Neural cell (in vitro differentiated cells): ENCODE data around the gene SLC4A9. TPM values are rescaled to one million over a fixed set of nuclear protein-coding genes. Genes with fewer than 3 reads are reported as not detected.

ENCODE experiments used
- H2AFZ ChIP-seq: fragments of 200-600, 300-800 bp; sonication (generic), shearing (Covaris generic); 2 replicates; pipeline ENCODE4 v1.6.0; 2014; ENCODE audit warnings: low read depth, mild to moderate bottlenecking, antibody characterized with exemption, low read length, moderate library complexity
- H3F3A ChIP-seq: fragments of 200-600 bp; shearing (Covaris generic); 2 replicates; pipeline ENCODE4 v1.6.1; 2016; ENCODE audit warnings: mild to moderate bottlenecking, moderate library complexity, mixed read lengths, antibody characterized with exemption, low read length; ENCODE audit not compliant: insufficient read depth, poor library complexity, severe bottlenecking
- H3K27ac ChIP-seq: fragments of 200-600, 300-800 bp; sonication (generic), shearing (Covaris generic); 2 replicates; pipeline ENCODE4 v1.5.1; 2014; ENCODE audit warnings: mild to moderate bottlenecking, low read length, moderate library complexity
- H3K27me3 ChIP-seq: fragments of 300-800, 200-600 bp; sonication (generic), shearing (Covaris generic); 2 replicates; pipeline ENCODE4 v1.6.0; 2014; ENCODE audit warnings: mild to moderate bottlenecking, low read depth, low read length, moderate library complexity; ENCODE audit not compliant: insufficient read depth
- H3K36me3 ChIP-seq: fragments of 300-800, 200-600 bp; sonication (generic), shearing (Covaris generic); 2 replicates; pipeline ENCODE4 v1.5.1; 2014; ENCODE audit warnings: mild to moderate bottlenecking, antibody characterized with exemption, low read length, moderate library complexity; ENCODE audit not compliant: insufficient read depth
- H3K4me2 ChIP-seq: fragments of 300-800, 200-600 bp; sonication (generic), shearing (Covaris generic); 2 replicates; pipeline ENCODE4 v1.6.0; 2014; ENCODE audit warnings: mild to moderate bottlenecking, low read length
- H3K4me3 ChIP-seq: fragments of 300-800, 200-600 bp; sonication (generic), shearing (Covaris generic); 2 replicates; pipeline ENCODE4 v1.5.1; 2014; ENCODE audit warnings: mild to moderate bottlenecking, low read length, moderate library complexity
- H3K79me2 ChIP-seq: fragments of 200-600 bp; shearing (Covaris generic); replicated peaks from 2 replicates; pipeline ENCODE4 v1.6.0; 2014; ENCODE audit warnings: mild to moderate bottlenecking, low read length, moderate library complexity; ENCODE audit not compliant: insufficient read depth
- H3K9ac ChIP-seq: fragments of 300-800, 200-600 bp; sonication (generic), shearing (Covaris generic); 2 replicates; pipeline ENCODE4 v1.6.1; 2016; ENCODE audit warnings: mild to moderate bottlenecking, low read length, mixed read lengths
- H3K9me2 ChIP-seq: fragments of 200-600 bp; shearing (Covaris generic); 2 replicates; pipeline ENCODE4 v1.6.1; 2016; ENCODE audit warnings: mild to moderate bottlenecking, low read length, mixed read lengths; ENCODE audit not compliant: insufficient read depth
- H3K9me3 ChIP-seq: fragments of 200-600, 300-800 bp; sonication (generic), shearing (Covaris generic); 2 replicates; pipeline ENCODE4 v1.6.1; 2016; ENCODE audit warnings: mild to moderate bottlenecking, mixed run types, low read length, moderate library complexity, mixed read lengths
- H4K20me1 ChIP-seq: fragments of 200-600 bp; shearing (Covaris generic); 2 replicates; pipeline ENCODE4 v1.6.1; 2016; ENCODE audit warnings: mild to moderate bottlenecking, mixed run types; ENCODE audit not compliant: insufficient read depth
- EP300 ChIP-seq: fragments of 450-650 bp; conservative IDR thresholded peaks from 2 replicates; pipeline ENCODE4 v1.6.1; 2014; ENCODE audit warnings: antibody characterized with exemption, mild to moderate bottlenecking, moderate library complexity; ENCODE audit not compliant: poor library complexity, severe bottlenecking
- EZH2 ChIP-seq: fragments of 200-600, 300-800 bp; shearing (Covaris generic), sonication (generic); IDR thresholded peaks from 2 replicates; pipeline ENCODE4 v1.6.1; 2014; ENCODE audit warnings: antibody characterized with exemption, low read length, borderline replicate concordance, mild to moderate bottlenecking; ENCODE audit not compliant: insufficient read depth, poor library complexity, severe bottlenecking
- MXI1 ChIP-seq: fragments of 450-650 bp; conservative IDR thresholded peaks from 2 replicates; pipeline ENCODE4 v1.6.1; 2014; ENCODE audit warnings: antibody characterized with exemption, mild to moderate bottlenecking; ENCODE audit not compliant: poor library complexity, severe bottlenecking
- POLR2AphosphoS5 ChIP-seq: IDR thresholded peaks from 2 replicates; pipeline ENCODE4 v1.6.1; 2012
- RAD21 ChIP-seq: fragments of 450-650 bp; conservative IDR thresholded peaks from 2 replicates; pipeline ENCODE4 v1.6.1; 2014; ENCODE audit warnings: antibody characterized with exemption, mild to moderate bottlenecking, moderate library complexity
- SMC3 ChIP-seq: fragments of 450-650 bp; conservative IDR thresholded peaks from 2 replicates; pipeline ENCODE4 v1.6.1; 2014; ENCODE audit warnings: antibody characterized with exemption, mild to moderate bottlenecking, moderate library complexity; ENCODE audit not compliant: poor library complexity
- TAF1 ChIP-seq: IDR thresholded peaks from 2 replicates; pipeline ENCODE4 v1.6.1; 2012; ENCODE audit warnings: low read depth
- polyA plus RNA-seq: library from polyadenylated mRNA; depleted of rRNA; stranded (reverse); fragments of >200 nt; gene quantifications from 2 replicates; pipeline ENCODE4 v1.2.3, GENCODE V29; 2014
- TF ChIP-seq, protein P1 (sequence below): IDR thresholded peaks from 2 replicates; pipeline ENCODE4 v1.6.1; 2012; ENCODE audit warnings: borderline replicate concordance
- TF ChIP-seq, protein P2 (sequence below): fragments of 450-650 bp; IDR thresholded peaks from 2 replicates; pipeline ENCODE4 v1.5.1; 2014; ENCODE audit warnings: antibody characterized with exemption, mild to moderate bottlenecking, moderate library complexity; ENCODE audit not compliant: poor library complexity, severe bottlenecking

SLC4A9 gene
- polyA plus RNA-seq, 1 donor from 2014 or later: not detected

- no peak overlapping the region for H3K4me2 ChIP-seq
These were observed 48.8 kb downstream of the SLC4A9 start for GRCh38 chr5:140408750-140409241.

DNA sequence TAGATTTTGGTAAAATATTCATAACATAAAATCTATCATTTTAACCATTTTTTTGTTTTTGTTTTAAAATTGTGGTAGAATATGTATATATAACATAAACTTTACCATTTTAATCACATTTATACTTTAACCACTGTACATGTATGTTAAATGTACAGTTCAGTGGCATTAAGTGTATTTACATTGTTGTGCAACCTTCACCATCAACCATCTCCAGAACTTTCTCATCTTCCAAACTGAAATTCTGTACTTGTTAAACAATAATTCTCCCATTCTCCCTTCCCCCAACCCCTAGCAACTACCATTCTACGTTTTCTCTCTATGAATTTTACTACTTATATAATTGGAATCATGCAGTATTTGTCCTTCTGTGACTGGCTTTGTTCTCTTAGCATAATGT lies 53.2 kb downstream of the SLC4A9 start:
- no peaks in the 10 kb centered on the region for H3K27me3 ChIP-seq
- no peaks in the 10 kb centered on the region for H3F3A ChIP-seq
- no peaks in the 10 kb centered on the region for H3K36me3 ChIP-seq
- no peak overlapping the region for H2AFZ ChIP-seq
- H3K9ac ChIP-seq: no peak overlapping the region
- H3K27ac ChIP-seq: no peak overlapping the region
- H4K20me1 ChIP-seq: no peaks in the 10 kb centered on the region
- H3K4me3 ChIP-seq: no peak overlapping the region
- TF ChIP-seq RAD21 (no peak), TAF1 (no peak), POLR2AphosphoS5 (no peak), SMC3 (no peak), MXI1 (no peak), EP300 (no peak), EZH2 (no peak)
- TF ChIP-seq, protein P1, sequence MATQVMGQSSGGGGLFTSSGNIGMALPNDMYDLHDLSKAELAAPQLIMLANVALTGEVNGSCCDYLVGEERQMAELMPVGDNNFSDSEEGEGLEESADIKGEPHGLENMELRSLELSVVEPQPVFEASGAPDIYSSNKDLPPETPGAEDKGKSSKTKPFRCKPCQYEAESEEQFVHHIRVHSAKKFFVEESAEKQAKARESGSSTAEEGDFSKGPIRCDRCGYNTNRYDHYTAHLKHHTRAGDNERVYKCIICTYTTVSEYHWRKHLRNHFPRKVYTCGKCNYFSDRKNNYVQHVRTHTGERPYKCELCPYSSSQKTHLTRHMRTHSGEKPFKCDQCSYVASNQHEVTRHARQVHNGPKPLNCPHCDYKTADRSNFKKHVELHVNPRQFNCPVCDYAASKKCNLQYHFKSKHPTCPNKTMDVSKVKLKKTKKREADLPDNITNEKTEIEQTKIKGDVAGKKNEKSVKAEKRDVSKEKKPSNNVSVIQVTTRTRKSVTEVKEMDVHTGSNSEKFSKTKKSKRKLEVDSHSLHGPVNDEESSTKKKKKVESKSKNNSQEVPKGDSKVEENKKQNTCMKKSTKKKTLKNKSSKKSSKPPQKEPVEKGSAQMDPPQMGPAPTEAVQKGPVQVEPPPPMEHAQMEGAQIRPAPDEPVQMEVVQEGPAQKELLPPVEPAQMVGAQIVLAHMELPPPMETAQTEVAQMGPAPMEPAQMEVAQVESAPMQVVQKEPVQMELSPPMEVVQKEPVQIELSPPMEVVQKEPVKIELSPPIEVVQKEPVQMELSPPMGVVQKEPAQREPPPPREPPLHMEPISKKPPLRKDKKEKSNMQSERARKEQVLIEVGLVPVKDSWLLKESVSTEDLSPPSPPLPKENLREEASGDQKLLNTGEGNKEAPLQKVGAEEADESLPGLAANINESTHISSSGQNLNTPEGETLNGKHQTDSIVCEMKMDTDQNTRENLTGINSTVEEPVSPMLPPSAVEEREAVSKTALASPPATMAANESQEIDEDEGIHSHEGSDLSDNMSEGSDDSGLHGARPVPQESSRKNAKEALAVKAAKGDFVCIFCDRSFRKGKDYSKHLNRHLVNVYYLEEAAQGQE: no peak
- TF ChIP-seq, protein P2, sequence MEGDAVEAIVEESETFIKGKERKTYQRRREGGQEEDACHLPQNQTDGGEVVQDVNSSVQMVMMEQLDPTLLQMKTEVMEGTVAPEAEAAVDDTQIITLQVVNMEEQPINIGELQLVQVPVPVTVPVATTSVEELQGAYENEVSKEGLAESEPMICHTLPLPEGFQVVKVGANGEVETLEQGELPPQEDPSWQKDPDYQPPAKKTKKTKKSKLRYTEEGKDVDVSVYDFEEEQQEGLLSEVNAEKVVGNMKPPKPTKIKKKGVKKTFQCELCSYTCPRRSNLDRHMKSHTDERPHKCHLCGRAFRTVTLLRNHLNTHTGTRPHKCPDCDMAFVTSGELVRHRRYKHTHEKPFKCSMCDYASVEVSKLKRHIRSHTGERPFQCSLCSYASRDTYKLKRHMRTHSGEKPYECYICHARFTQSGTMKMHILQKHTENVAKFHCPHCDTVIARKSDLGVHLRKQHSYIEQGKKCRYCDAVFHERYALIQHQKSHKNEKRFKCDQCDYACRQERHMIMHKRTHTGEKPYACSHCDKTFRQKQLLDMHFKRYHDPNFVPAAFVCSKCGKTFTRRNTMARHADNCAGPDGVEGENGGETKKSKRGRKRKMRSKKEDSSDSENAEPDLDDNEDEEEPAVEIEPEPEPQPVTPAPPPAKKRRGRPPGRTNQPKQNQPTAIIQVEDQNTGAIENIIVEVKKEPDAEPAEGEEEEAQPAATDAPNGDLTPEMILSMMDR: no peak
- no peaks in the 10 kb centered on the region for H3K9me2 ChIP-seq
- H3K4me2 ChIP-seq: no peak overlapping the region
- peaks cover 66% of the 10 kb centered on the region for H3K79me2 ChIP-seq
- no peaks in the 10 kb centered on the region for H3K9me3 ChIP-seq

More at GRCh38 chr5:140408750-140409241, 48.8 kb downstream of the SLC4A9 start:
- H3K4me3 ChIP-seq: no peak overlapping the region
- no peaks in the 10 kb centered on the region for H3K27me3 ChIP-seq
- H3K9me2 ChIP-seq: no peaks in the 10 kb centered on the region
- H3K9ac ChIP-seq: no peak overlapping the region
- no peaks in the 10 kb centered on the region for H3K36me3 ChIP-seq
- no peaks in the 10 kb centered on the region for H3F3A ChIP-seq
- H4K20me1 ChIP-seq: peaks cover 3% of the 10 kb centered on the region
- H3K9me3 ChIP-seq: no peaks in the 10 kb centered on the region
- TF ChIP-seq EZH2 (no peak), SMC3 (no peak), MXI1 (no peak), TAF1 (no peak), RAD21 (no peak)
- no peak overlapping the region for H3K27ac ChIP-seq
- peaks cover 92% of the 10 kb centered on the region for H3K79me2 ChIP-seq
- no peak overlapping the region for H2AFZ ChIP-seq
